VCaP (cell line): ENCODE measurements around the gene EPS8L2.

Experiments used
- H3K27ac ChIP-seq: fragments of 450-650 bp; 2 replicates; pipeline ENCODE4 v1.5.1; 2017
- CTCF ChIP-seq: fragments of 450-650 bp; conservative IDR thresholded peaks from 2 replicates; pipeline ENCODE4 v1.5.1; 2017; ENCODE audit warnings: mild to moderate bottlenecking, moderate library complexity

The EPS8L2 gene

GRCh38 chr11:695288-695537 lies 10.8 kb upstream of the EPS8L2 start:
- peak overlapping the region; percentile 99 for H3K27ac ChIP-seq
- TF ChIP-seq CTCF, result no peak

GRCh38 chr11:695538-696248 lies 10.3 kb upstream of the EPS8L2 start, which contains the start of gene TMEM80:
Gene TMEM80 (plus strand): TSS chr11:695816. CDS start chr11:695828, 12 bp downstream.
- H3K27ac ChIP-seq, result peak within 1 kb of the TSS; percentile 99
- TF ChIP-seq CTCF, result no peak

GRCh38 chr11:696955-697491 lies 9.0 kb upstream of the EPS8L2 start:
- no peak for TF ChIP-seq CTCF
- peak overlapping the region; percentile 99 for H3K27ac ChIP-seq

GRCh38 chr11:697811-698311 lies 8.2 kb upstream of the EPS8L2 start:
- peak overlapping the region; percentile 99 for H3K27ac ChIP-seq
- TF ChIP-seq CTCF, result no peak

- H3K27ac ChIP-seq, result peak overlapping the region; percentile 99
- TF ChIP-seq CTCF, result no peak
These were observed 7.4 kb upstream of the EPS8L2 start for GRCh38 chr11:698493-699115.

- no peak for TF ChIP-seq CTCF
- H3K27ac ChIP-seq, result peak overlapping the region; percentile 99
These were observed 6.9 kb upstream of the EPS8L2 start for GRCh38 chr11:699116-699508.

- peak overlapping the region; percentile 99 for H3K27ac ChIP-seq
- TF ChIP-seq CTCF, result no peak
These were observed 6.3 kb upstream of the EPS8L2 start for GRCh38 chr11:699753-700152.
